Caco-2 (cell line): ENCODE data around the gene C21orf58. TPM values are rescaled to one million over a fixed set of nuclear protein-coding genes. Genes with fewer than 3 reads are reported as not detected.

Experiments used
- BruUV-seq: library from RNA; stranded (reverse); fragments of 400-500 nt; replicated peaks from 2 replicates; lab custom pipeline; 2021; lab: Mats Ljungman, UMichigan
- CTCF ChIA-PET: fragments of 300-600 bp; sonication (Branson Sonifier 250); formaldehyde crosslinking; loops from one replicate; lab custom pipeline; 2022; ENCODE audit warnings: antibody characterized with exemption; lab: Charles Lee
- POLR2A ChIA-PET: fragments of 300-600 bp; sonication (Branson Sonifier 250); formaldehyde crosslinking; loops from one replicate; lab custom pipeline; 2022; ENCODE audit warnings: antibody characterized with exemption; lab: Charles Lee
- DNase-seq, 2 experiments: peaks; one replicate each; pipeline versions ENCODE4 v3.0.0 to v3.0.0-alpha.2; 2020 to 2022
- H3K27me3 ChIP-seq: replicated peaks from 2 replicates; pipeline ENCODE4 v1.6.0; 2011; ENCODE audit warnings: low read length; ENCODE audit not compliant: control insufficient read depth, insufficient read depth
- H3K36me3 ChIP-seq: 2 replicates; pipeline ENCODE4 v1.5.1; 2011; ENCODE audit warnings: low read length; ENCODE audit not compliant: control insufficient read depth, insufficient read depth
- H3K4me1 ChIP-seq: fragments of 250-450 bp; sonication (Bioruptor Pico); 2 replicates; pipeline ENCODE4 v1.5.1; 2020; ENCODE audit warnings: mild to moderate bottlenecking
- H3K4me3 ChIP-seq: 2 replicates; pipeline ENCODE4 v1.5.1; 2011; ENCODE audit warnings: low read depth, mild to moderate bottlenecking, control low read depth, low read length
- H3K9me3 ChIP-seq: fragments of 250-450 bp; sonication (Bioruptor Pico); 2 replicates; pipeline ENCODE4 v1.5.1; 2020; ENCODE audit warnings: mild to moderate bottlenecking, moderate library complexity
- H3K27ac Mint-ChIP-seq: one replicate; pipeline ENCODE4 v1.8.0; 2022; ENCODE audit warnings: mixed read lengths; ENCODE audit not compliant: unreplicated experiment
- H3K27me3 Mint-ChIP-seq: one replicate; pipeline ENCODE4 v1.8.0; 2022; ENCODE audit warnings: mixed read lengths; ENCODE audit not compliant: insufficient read depth, unreplicated experiment
- H3K36me3 Mint-ChIP-seq: one replicate; pipeline ENCODE4 v1.8.0; 2022; ENCODE audit warnings: mild to moderate bottlenecking, mixed read lengths; ENCODE audit not compliant: insufficient read depth, unreplicated experiment
- H3K4me1 Mint-ChIP-seq: one replicate; pipeline ENCODE4 v1.8.0; 2022; ENCODE audit warnings: low read depth, mixed read lengths; ENCODE audit not compliant: unreplicated experiment
- H3K4me3 Mint-ChIP-seq: one replicate; pipeline ENCODE4 v1.8.0; 2022; ENCODE audit warnings: mild to moderate bottlenecking, moderate library complexity, mixed read lengths; ENCODE audit not compliant: unreplicated experiment
- H3K9me3 Mint-ChIP-seq: one replicate; pipeline ENCODE4 v1.8.0; 2022; ENCODE audit warnings: mixed read lengths; ENCODE audit not compliant: unreplicated experiment
- CTCF ChIP-seq, 2 experiments: fragments of 200-600 bp in 1 of 2; IDR thresholded peaks; 1 replicate in 1 of 2; 2 replicates in 1 of 2; pipeline versions ENCODE4 v1.5.1 to v1.8.0; 2011 to 2022; ENCODE audit warnings: antibody characterized with exemption in 1 of 2, control low read depth in 1 of 2, inconsistent platforms in 1 of 2, low read depth in 1 of 2, low read length in 1 of 2, mild to moderate bottlenecking in 1 of 2, moderate library complexity in 1 of 2; ENCODE audit not compliant: insufficient read depth in 1 of 2, severe bottlenecking in 1 of 2, unreplicated experiment in 1 of 2
- intact Hi-C: fragments of 100-400 bp; cut with micrococcal nuclease; formaldehyde crosslinking; loops from one replicate; pipeline ENCODE4 v1.10.0; 2022; ENCODE audit not compliant: unreplicated experiment
- total RNA-seq: library from RNA; stranded (reverse); gene quantifications from 2 replicates; pipeline ENCODE4 v1.2.3, GENCODE V29; 2022

Gene C21orf58
- total RNA-seq, 1 experiment from 2014 or later: 17.7 TPM

GRCh38 chr21:46285761-46286647 is 37.7 kb downstream of the C21orf58 start, which contains the start of gene YBEY:
YBEY (plus strand) TSS chr21:46286342; CDS start chr21:46286914, 572 bp downstream.
- intact Hi-C loops: loop anchor here (2.0 kb wide), 1 partner anchor 39 kb away; the partner anchor contains the start of gene PCNT
- Mint-ChIP-seq H3K27me3 (no peaks in the 10 kb centered on the region), H3K27ac (peak within 1 kb of the TSS; percentile 82), H3K36me3 (peaks cover 41% of the 10 kb centered on the region), H3K4me3 (peak within 1 kb of the TSS; percentile 88), H3K9me3 (no peaks in the 10 kb centered on the region), H3K4me1 (peaks cover 7% of the 10 kb centered on the region)
- Histone ChIP-seq H3K27me3 (no peaks in the 10 kb centered on the region), H3K4me3 (peak within 1 kb of the TSS; percentile 68), H3K36me3 (no peaks in the 10 kb centered on the region), H3K9me3 (no peaks in the 10 kb centered on the region), H3K4me1 (peaks cover 12% of the 10 kb centered on the region)
- no TSS peak for BruUV-seq
- POLR2A ChIA-PET: interaction anchor here (0.6 kb wide), 3 partner anchors 39 to 929 kb away, joined by 3 to 4 read pairs (median 3); no protein-coding TSS in a partner anchor
- DNase-seq: peak; percentile 93
- CTCF ChIA-PET: interaction anchor here (1.2 to 2.2 kb wide), 2 partner anchors 39 to 315 kb away, joined by 3 to 8 read pairs; no protein-coding TSS in a partner anchor
- peak; percentile 10 to 51 for TF ChIP-seq CTCF (IDR thresholded peaks at IDR 0.05; ENCODE audit: insufficient read depth in 1 of 2, low read depth in 1 of 2, low read length in 1 of 2, severe bottlenecking in 1 of 2, unreplicated experiment in 1 of 2)

- Mint-ChIP-seq H3K4me1 (peaks cover 7% of the 10 kb centered on the region), H3K36me3 (peaks cover 40% of the 10 kb centered on the region), H3K9me3 (no peaks in the 10 kb centered on the region), H3K4me3 (peak within 1 kb of the TSS; percentile 88), H3K27me3 (no peaks in the 10 kb centered on the region), H3K27ac (peak within 1 kb of the TSS; percentile 82)
- ChIA-PET POLR2A (interaction anchor here (0.6 kb wide), 2 partner anchors 723 to 929 kb away, joined by 3 to 4 read pairs; no protein-coding TSS in a partner anchor), CTCF (interaction anchor here (1.2 to 2.2 kb wide), 2 partner anchors 40 to 315 kb away, joined by 3 to 8 read pairs; no protein-coding TSS in a partner anchor)
- no peaks in the 10 kb centered on the region for H3K27me3 ChIP-seq
- peaks cover 12% of the 10 kb centered on the region for H3K4me1 ChIP-seq
- TF ChIP-seq CTCF (IDR thresholded peaks at IDR 0.05; ENCODE audit: insufficient read depth in 1 of 2, low read depth in 1 of 2, low read length in 1 of 2, severe bottlenecking in 1 of 2, unreplicated experiment in 1 of 2): no peak
- H3K9me3 ChIP-seq: no peaks in the 10 kb centered on the region
- H3K36me3 ChIP-seq: no peaks in the 10 kb centered on the region
- peak within 1 kb of the TSS; percentile 68 for H3K4me3 ChIP-seq
- intact Hi-C loops: no loop called here
- TSS peak; percentile 55 for BruUV-seq
- DNase-seq: no peak
Observed at GRCh38 chr21:46285206-46285661, 38.4 kb downstream of the C21orf58 start, which contains the start of gene MCM3AP. MCM3AP (minus strand) TSS chr21:46285611; CDS start chr21:46285286, 325 bp downstream.

GRCh38 chr21:46284733-46285132 is 38.9 kb downstream of the C21orf58 start:
- Mint-ChIP-seq H3K36me3 (peaks cover 42% of the 10 kb centered on the region), H3K4me1 (peaks cover 7% of the 10 kb centered on the region), H3K27ac (peak overlapping the region; percentile 82), H3K9me3 (no peaks in the 10 kb centered on the region), H3K4me3 (peak overlapping the region; percentile 88), H3K27me3 (no peaks in the 10 kb centered on the region)
- H3K4me3 ChIP-seq: peak overlapping the region; percentile 68
- no peak for DNase-seq
- no TSS peak for BruUV-seq
- TF ChIP-seq CTCF (IDR thresholded peaks at IDR 0.05; ENCODE audit: insufficient read depth in 1 of 2, low read depth in 1 of 2, low read length in 1 of 2, severe bottlenecking in 1 of 2, unreplicated experiment in 1 of 2): no peak
- intact Hi-C loops: no loop called here
- H3K4me1 ChIP-seq: peaks cover 12% of the 10 kb centered on the region
- H3K9me3 ChIP-seq: no peaks in the 10 kb centered on the region
- H3K36me3 ChIP-seq: no peaks in the 10 kb centered on the region
- ChIA-PET POLR2A (interaction anchor here (0.8 kb wide), 1 partner anchor 34 kb away, joined by 4 read pairs; no protein-coding TSS in a partner anchor), CTCF (interaction anchor here (2.2 kb wide), 1 partner anchor 41 kb away, joined by 8 read pairs; no protein-coding TSS in a partner anchor)
- H3K27me3 ChIP-seq: no peaks in the 10 kb centered on the region
